ENCODE data around the gene GPR143. TPM values are rescaled to one million over a fixed set of nuclear protein-coding genes. Genes with fewer than 3 reads are reported as not detected.

GPR143 gene
- total and polyA plus RNA-seq, 9 of the 15 experiments (the other 6 are each of a cell fraction or from before 2014, with no cell fraction given): not detected

- Histone ChIP-seq H3K9me3 (replicated peaks; ENCODE audit: control insufficient read depth, insufficient read depth, low read depth, low read length) (no peaks in the 10 kb centered on the region), H3K9me1 (ENCODE audit: control insufficient read depth, insufficient read depth, low read length) (no peaks in the 10 kb centered on the region), H3K27ac (ENCODE audit: extremely low read depth, low read depth, low read length) (no peak overlapping the region), H3K36me3 (ENCODE audit: control insufficient read depth, insufficient read depth, low read length) (peaks cover 37% of the 10 kb centered on the region; the same call in 2 of the 3 replicates), H3K9ac (ENCODE audit: insufficient read depth in 1 of 2, low read depth in 2 of 2, low read length in 2 of 2) (no peak overlapping the region), H3K27me3 (ENCODE audit: control insufficient read depth in 2 of 2, insufficient read depth in 2 of 2, low read length in 2 of 2) (no peaks in the 10 kb centered on the region), H3K79me2 (ENCODE audit: control insufficient read depth, insufficient read depth, low read length) (no peaks in the 10 kb centered on the region), H3K4me2 (ENCODE audit: insufficient read depth, low read length) (no peak overlapping the region), H3K4me1 (replicated peaks in 1 of 2; ENCODE audit: control insufficient read depth in 2 of 2, insufficient read depth in 2 of 2, low read length in 2 of 2) (no peaks in the 10 kb centered on the region), H2AFZ (ENCODE audit: low read depth, low read length) (no peak overlapping the region), H4K20me1 (replicated peaks; ENCODE audit: control insufficient read depth, insufficient read depth, low read length) (0 out of 2 replicates have a peak, but pooled peaks cover 4% of the 10 kb centered on the region), H3K4me3 (no peak overlapping the region)
- FAIRE-seq (peak; percentile 83), DNase-seq (ENCODE audit: extremely low read depth in 1 of 4, low spot score in 3 of 4) (peak; percentile 63 to 80 (median 66)), ATAC-seq (peak; percentile 97)
- intact Hi-C loops (cut with micrococcal nuclease) (loop anchor here (5.0 kb wide), 3 partner anchors 247 to 737 kb away; no protein-coding TSS in a partner anchor), in situ Hi-C loops (cut with MboI) (no loop called here)
- ChIA-PET POLR2A (no interaction called here), CTCF (ENCODE audit: low intra/inter-chr PET ratio) (interaction anchor here (0.7 to 1.3 kb wide), 3 partner anchors 409 to 738 kb away, joined by 3 to 4 read pairs (median 3); no protein-coding TSS in a partner anchor)
- BruUV-seq (replicated peaks): no TSS peak
- WGBS (ENCODE audit: insufficient coverage, low coverage, missing lambda C conversion rate): 36% methylated on average over 14 of the region's 17 CpGs
- TF ChIP-seq YY1 (IDR thresholded peaks at IDR 0.05; ENCODE audit: borderline replicate concordance in 1 of 3, control insufficient read depth in 1 of 3, extremely low read depth in 1 of 3, insufficient read depth in 3 of 3, insufficient read length in 1 of 3, insufficient replicate concordance in 2 of 3, low read depth in 1 of 3, low read length in 2 of 3) (no peak), BRF1 (IDR thresholded peaks at IDR 0.05; ENCODE audit: borderline replicate concordance, extremely low read depth, insufficient read length) (no peak), RAD21 (CRISPR knock-in tag; conservative IDR thresholded peaks at IDR 0.05 in 1 of 2, IDR thresholded peaks at IDR 0.05 in 1 of 2) (peak; percentile 70 to 76), ZNF785 (CRISPR knock-in tag; IDR thresholded peaks at IDR 0.05) (no peak), ZNF143 (CRISPR knock-in tag; IDR thresholded peaks at IDR 0.05) (no peak), CREM (IDR thresholded peaks at IDR 0.05; ENCODE audit: low read depth) (peak; percentile 43), CTCF (IDR thresholded peaks at IDR 0.05 in 2 of 3, conservative IDR thresholded peaks at IDR 0.05 in 1 of 3; ENCODE audit: insufficient read depth in 2 of 3, low read depth in 1 of 3, low read length in 3 of 3) (peak; percentile 68 to 79 (median 73)), ZNF586 (CRISPR knock-in tag; conservative IDR thresholded peaks at IDR 0.05) (no peak)
- TF ChIP-seq, protein P1, sequence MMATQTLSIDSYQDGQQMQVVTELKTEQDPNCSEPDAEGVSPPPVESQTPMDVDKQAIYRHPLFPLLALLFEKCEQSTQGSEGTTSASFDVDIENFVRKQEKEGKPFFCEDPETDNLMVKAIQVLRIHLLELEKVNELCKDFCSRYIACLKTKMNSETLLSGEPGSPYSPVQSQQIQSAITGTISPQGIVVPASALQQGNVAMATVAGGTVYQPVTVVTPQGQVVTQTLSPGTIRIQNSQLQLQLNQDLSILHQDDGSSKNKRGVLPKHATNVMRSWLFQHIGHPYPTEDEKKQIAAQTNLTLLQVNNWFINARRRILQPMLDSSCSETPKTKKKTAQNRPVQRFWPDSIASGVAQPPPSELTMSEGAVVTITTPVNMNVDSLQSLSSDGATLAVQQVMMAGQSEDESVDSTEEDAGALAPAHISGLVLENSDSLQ (IDR thresholded peaks at IDR 0.05): no peak
- TF ChIP-seq, protein P2, sequence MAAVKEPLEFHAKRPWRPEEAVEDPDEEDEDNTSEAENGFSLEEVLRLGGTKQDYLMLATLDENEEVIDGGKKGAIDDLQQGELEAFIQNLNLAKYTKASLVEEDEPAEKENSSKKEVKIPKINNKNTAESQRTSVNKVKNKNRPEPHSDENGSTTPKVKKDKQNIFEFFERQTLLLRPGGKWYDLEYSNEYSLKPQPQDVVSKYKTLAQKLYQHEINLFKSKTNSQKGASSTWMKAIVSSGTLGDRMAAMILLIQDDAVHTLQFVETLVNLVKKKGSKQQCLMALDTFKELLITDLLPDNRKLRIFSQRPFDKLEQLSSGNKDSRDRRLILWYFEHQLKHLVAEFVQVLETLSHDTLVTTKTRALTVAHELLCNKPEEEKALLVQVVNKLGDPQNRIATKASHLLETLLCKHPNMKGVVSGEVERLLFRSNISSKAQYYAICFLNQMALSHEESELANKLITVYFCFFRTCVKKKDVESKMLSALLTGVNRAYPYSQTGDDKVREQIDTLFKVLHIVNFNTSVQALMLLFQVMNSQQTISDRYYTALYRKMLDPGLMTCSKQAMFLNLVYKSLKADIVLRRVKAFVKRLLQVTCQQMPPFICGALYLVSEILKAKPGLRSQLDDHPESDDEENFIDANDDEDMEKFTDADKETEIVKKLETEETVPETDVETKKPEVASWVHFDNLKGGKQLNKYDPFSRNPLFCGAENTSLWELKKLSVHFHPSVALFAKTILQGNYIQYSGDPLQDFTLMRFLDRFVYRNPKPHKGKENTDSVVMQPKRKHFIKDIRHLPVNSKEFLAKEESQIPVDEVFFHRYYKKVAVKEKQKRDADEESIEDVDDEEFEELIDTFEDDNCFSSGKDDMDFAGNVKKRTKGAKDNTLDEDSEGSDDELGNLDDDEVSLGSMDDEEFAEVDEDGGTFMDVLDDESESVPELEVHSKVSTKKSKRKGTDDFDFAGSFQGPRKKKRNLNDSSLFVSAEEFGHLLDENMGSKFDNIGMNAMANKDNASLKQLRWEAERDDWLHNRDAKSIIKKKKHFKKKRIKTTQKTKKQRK (IDR thresholded peaks at IDR 0.05; ENCODE audit: borderline replicate concordance, low read depth, low read length): no peak
- TF ChIP-seq, protein P3, sequence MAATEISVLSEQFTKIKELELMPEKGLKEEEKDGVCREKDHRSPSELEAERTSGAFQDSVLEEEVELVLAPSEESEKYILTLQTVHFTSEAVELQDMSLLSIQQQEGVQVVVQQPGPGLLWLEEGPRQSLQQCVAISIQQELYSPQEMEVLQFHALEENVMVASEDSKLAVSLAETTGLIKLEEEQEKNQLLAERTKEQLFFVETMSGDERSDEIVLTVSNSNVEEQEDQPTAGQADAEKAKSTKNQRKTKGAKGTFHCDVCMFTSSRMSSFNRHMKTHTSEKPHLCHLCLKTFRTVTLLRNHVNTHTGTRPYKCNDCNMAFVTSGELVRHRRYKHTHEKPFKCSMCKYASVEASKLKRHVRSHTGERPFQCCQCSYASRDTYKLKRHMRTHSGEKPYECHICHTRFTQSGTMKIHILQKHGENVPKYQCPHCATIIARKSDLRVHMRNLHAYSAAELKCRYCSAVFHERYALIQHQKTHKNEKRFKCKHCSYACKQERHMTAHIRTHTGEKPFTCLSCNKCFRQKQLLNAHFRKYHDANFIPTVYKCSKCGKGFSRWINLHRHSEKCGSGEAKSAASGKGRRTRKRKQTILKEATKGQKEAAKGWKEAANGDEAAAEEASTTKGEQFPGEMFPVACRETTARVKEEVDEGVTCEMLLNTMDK (IDR thresholded peaks at IDR 0.05; ENCODE audit: borderline replicate concordance, insufficient read depth, low read depth, low read length, poor library complexity, severe bottlenecking): peak; percentile 55
Measured at GRCh38 chrX:9708923-9709553, 56.6 kb downstream of the GPR143 start.
